ENCODE results near the gene LRRC47. TPM values are rescaled to one million over a fixed set of nuclear protein-coding genes. Genes with fewer than 3 reads are reported as not detected.

LRRC47 gene
- total RNA-seq, 1 experiment from 2014 or later: 65.1 TPM

GRCh38 chr1:3834701-3835100, 38.4 kb upstream of the LRRC47 start:
- H3K4ac ChIP-seq (ENCODE audit: low read depth, low read length): no peak overlapping the region
- no peak overlapping the region for H3K23ac ChIP-seq (ENCODE audit: insufficient read length, low read depth, low read length)
- no peaks in the 10 kb centered on the region for H3K79me1 ChIP-seq (ENCODE audit: insufficient read depth, low read depth, low read length, poor library complexity, severe bottlenecking)
- no peak overlapping the region for H3K14ac ChIP-seq (ENCODE audit: insufficient read depth, low read length)
- H3K4me1 Mint-ChIP-seq: no peaks in the 10 kb centered on the region
- no peak overlapping the region for H4K5ac ChIP-seq (ENCODE audit: insufficient read length, low read depth, low read length)
- no peak overlapping the region for H2BK12ac ChIP-seq (ENCODE audit: insufficient read length, low read depth, low read length)
- no peaks in the 10 kb centered on the region for H3K4me1 ChIP-seq (ENCODE audit: insufficient read depth, low read length)
- H3K27ac Mint-ChIP-seq: no peak overlapping the region
- H2AFZ ChIP-seq (ENCODE audit: low read length): no peak overlapping the region
- peaks cover 32 to 73% (median 54%) of the 10 kb centered on the region in 3 experiments for H3K36me3 Mint-ChIP-seq (ENCODE audit: insufficient read depth in 1 of 3, low read depth in 3 of 3)
- no CpG with 5 or more reads among the region's 10 CpGs for WGBS (ENCODE audit: extremely low coverage, insufficient read length, low lambda C conversion rate)
- no peak overlapping the region for H3K56ac ChIP-seq (ENCODE audit: insufficient read length, low read depth, low read length)
- H2AK5ac ChIP-seq (ENCODE audit: insufficient read length, low read length): no peak overlapping the region
- no peak overlapping the region for H2BK5ac ChIP-seq (ENCODE audit: insufficient read length, low read length)
- H3K27ac ChIP-seq (ENCODE audit: insufficient read length, low read depth, low read length): no peak overlapping the region
- no peak overlapping the region for H3K4me3 Mint-ChIP-seq
- H3T11ph ChIP-seq (ENCODE audit: low read length): no peak overlapping the region
- no peak overlapping the region for H2BK15ac ChIP-seq (ENCODE audit: low read depth, low read length)
- no peak overlapping the region for H4K8ac ChIP-seq (replicated peaks; ENCODE audit: insufficient read length, low read depth, low read length)
- H4K91ac ChIP-seq (ENCODE audit: insufficient read length, low read depth, low read length): no peak overlapping the region
- no peaks in the 10 kb centered on the region for H3K27me3 Mint-ChIP-seq (ENCODE audit: low read depth)
- H3K18ac ChIP-seq (ENCODE audit: insufficient read length, low read depth, low read length): no peak overlapping the region
- no peaks in the 10 kb centered on the region for H3K9me3 ChIP-seq (ENCODE audit: control insufficient read depth, low read depth, low read length)
- no peak for DNase-seq
- H3K4me2 ChIP-seq (ENCODE audit: insufficient read depth, insufficient read length, low read length): no peak overlapping the region
- H3K9me3 Mint-ChIP-seq: peaks cover 4 to 5% of the 10 kb centered on the region in 2 experiments; a peak in 4 of 5 replicates
- H2BK20ac ChIP-seq (ENCODE audit: low read depth, low read length, poor library complexity, severe bottlenecking): no peak overlapping the region
- H3K27me3 ChIP-seq (ENCODE audit: insufficient read depth, low read length): no peaks in the 10 kb centered on the region
- no peaks in the 10 kb centered on the region for H4K20me1 ChIP-seq (ENCODE audit: control insufficient read depth, insufficient read depth, insufficient read length)
- no peak overlapping the region for H3K9ac ChIP-seq (ENCODE audit: extremely low read depth, insufficient read length, low read length)
- no peaks in the 10 kb centered on the region for H3K79me2 ChIP-seq (ENCODE audit: insufficient read depth, low read length)
- H3K23me2 ChIP-seq (ENCODE audit: insufficient read length, low read depth, low read length, poor library complexity, severe bottlenecking): no peaks in the 10 kb centered on the region
- no peak overlapping the region for H2BK120ac ChIP-seq (ENCODE audit: low read depth, low read length, poor library complexity, severe bottlenecking)
- no peak for TF ChIP-seq CTCF (conservative IDR thresholded peaks at IDR 0.05)
